Stimulated activated naive CD4-positive, alpha-beta T cell treated with Interleukin-2 at 50 U/mL for 16 hours (primary cell): ENCODE data around the gene PARK7.

ENCODE experiments used
- DNase-seq: peaks from one replicate; lab custom pipeline; 2025; lab: John Stamatoyannopoulos, UW

Gene PARK7

GRCh38 chr1:7984811-7985210, 23.3 kb downstream of the PARK7 start:
- DNase-seq = no peak

DNA sequence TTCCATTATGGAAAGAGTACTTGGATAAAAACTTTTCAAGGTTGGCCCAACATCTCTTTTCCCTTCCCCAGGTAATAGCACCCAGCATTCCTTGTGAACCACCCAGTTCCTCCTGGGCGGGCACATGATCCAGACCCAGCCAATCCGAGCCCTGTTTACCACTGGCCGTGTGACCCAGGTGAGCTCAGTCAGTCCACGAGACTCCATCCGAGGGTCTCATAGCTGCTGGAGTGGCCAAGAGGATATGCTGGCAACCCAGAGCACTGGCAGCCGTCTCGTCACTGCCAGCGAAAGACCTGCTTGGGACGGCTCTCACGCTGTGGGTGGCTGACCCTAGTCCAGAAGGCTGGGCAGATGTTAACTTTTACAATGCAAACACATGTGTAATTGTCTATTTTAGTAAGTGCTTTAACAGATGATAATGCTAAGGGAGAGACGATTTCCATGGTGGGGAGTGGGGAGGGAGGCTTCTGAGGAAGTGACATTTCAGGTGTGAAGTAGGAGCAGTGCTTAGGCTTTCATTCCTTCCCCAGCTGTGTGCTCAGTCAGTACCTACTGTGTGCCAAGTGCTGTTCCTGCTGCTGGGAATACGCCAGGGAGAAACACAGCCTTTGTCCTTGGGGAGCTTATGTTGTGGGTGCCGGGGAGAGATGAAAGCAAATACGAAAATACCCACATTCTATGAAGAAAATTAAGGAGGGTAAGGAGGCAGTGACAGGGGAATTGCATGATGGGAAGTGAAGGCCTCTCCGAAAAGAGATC, 24.5 kb downstream of the PARK7 start:
- no peak for DNase-seq

DNA sequence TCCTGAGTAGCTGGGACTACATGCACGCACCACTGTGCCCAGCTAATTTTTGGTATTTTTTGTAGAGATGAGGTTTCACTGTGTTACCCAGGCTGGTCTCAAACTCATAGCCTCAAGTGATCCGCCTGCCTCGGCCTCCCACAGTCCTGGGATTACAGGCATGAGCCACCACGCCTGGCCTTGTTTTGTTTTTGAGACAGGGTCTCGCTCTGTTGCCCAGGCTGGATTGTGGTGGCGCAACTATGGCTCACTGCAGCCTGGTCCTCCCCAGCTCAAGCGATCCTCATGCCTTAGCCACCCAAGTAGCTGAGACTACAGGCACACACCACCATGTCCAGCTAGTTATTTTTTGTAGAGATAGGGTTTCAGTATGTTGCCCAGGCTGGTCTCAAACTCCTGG, 26.0 kb downstream of the PARK7 start:
- no peak for DNase-seq

- no peak for DNase-seq
Measured at GRCh38 chr1:7988576-7988975, 27.1 kb downstream of the PARK7 start.

DNA sequence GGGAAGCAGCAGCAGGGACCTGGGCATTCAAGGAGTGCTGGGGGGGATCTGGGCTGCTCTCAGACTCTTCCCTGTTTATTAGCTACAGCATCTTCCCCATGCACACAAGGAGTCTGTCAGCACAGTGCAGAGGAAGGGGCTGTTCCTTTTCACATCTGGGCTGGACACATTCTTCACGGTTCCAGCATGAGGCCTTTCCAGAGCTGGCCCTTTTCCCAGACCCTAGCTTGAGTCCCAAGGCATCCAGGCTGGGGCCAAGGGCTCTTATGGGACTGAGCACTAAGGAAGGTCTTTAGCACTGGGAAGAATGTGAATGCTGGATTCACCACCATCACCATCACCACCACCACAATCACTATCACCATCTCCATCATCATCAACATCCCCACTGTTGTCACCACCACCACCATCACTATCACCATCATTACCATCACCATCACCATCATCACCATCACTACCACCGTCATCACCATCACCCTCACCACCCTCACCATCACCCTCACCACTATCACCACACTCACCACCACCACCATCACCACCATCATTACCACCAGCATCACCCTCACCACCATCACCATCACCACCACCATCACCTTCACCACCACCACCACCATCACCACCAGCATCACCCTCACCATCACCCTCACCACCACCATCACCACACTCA, 28.4 kb downstream of the PARK7 start:
- no peak for DNase-seq

DNA sequence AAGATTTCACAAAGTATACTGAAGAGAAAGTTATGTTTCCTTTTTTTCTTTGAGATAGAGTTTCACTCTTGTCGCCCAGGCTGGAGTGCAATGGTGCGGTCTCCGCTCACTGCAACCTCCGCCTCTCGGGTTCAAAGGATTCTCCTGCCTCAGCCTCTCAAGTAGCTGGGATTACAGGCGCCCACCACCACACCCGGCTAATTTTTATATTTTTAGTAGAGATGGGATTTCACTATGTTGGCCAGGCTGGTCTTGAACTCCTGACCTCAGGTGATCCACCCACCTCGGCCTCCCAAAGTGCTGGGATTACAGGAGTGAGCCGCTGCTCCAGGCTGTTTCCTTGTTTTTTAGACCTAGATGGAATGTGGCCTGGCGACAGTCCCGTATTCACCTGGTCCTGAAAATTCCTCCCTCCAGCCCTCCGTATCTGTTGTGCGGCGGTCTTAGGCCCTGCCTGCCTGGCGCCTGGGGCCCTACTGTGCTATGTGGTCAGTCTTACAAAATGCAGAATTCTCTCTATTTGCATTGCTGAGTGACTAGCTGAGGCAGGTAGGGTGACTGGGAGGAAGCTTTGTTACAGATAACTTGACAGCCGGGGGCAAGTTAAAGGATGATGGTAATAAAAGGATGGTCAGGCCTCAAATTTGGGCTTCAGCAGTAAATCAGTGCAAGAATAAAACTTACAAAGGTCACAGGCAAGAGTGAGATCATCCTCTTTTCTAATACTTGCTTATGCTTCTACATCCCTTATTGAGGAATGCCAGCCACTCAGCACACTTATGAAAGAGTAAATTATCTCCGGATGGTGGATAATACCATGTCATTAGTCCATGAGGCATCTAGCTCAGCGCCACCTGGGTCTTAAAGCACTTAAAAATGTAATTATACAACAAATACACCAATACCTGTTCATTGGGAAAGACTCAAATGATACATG, 30.3 kb downstream of the PARK7 start:
- no peak for DNase-seq

- DNase-seq = no peak
Measured at GRCh38 chr1:7992885-7993284, 31.4 kb downstream of the PARK7 start.

GRCh38 chr1:7993593-7994479, 32.3 kb downstream of the PARK7 start:
- DNase-seq = no peak

GRCh38 chr1:7994827-7995226, 33.3 kb downstream of the PARK7 start:
- DNase-seq = no peak

GRCh38 chr1:7995437-7995836, 33.9 kb downstream of the PARK7 start:
- no peak for DNase-seq

- DNase-seq = no peak
Measured at GRCh38 chr1:8002329-8002910, 40.9 kb downstream of the PARK7 start.

DNA sequence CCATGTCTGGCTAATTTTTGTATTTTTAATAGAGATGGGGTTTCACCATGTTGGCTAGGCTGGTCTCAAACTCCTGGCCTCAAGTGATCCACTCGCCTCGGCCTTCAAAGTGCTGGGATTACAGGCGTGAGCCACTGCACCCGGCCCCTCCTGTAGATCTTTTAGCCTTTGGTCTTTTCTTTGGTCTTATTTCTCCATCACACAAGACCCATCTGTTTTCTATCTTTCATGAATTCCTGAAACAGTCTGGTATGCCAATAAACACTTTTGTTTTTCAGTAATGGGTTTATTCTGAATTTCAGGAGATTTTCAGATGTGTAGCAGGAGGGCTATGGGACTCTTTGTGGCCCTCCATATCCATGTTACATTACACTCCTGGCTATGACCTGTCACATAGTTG, 41.4 kb downstream of the PARK7 start:
- no peak for DNase-seq

DNA sequence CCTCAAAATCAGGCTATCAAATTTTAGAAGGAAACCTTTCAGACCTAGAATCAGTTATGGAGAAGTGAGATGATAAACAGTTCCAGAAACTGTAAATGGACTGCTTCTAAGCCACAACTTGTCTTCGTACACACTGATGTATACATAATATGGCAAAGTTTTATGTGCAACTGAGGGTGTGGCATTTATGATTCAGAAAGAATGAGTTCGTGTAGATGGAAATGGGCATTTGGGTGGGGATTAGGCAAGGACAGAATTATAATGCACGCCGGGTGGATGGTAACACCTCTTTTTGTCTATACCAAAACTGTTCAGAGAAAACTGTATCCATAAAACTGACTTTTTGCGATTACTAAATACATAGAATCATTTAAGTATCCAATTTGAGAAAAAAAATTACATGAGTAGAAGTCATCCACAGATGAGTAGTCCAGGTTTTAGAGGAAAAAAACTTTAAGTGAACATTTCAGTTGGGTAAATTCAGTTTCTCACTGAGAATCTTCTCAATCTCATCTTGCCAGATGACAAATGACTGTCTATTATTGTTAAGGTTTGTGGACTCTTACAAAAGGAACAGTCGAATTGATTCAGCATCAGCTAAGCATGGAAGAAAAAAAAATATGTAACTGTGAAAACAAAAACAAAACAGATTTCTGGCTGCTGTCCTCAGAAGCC, 42.1 kb downstream of the PARK7 start:
- no peak for DNase-seq

DNA sequence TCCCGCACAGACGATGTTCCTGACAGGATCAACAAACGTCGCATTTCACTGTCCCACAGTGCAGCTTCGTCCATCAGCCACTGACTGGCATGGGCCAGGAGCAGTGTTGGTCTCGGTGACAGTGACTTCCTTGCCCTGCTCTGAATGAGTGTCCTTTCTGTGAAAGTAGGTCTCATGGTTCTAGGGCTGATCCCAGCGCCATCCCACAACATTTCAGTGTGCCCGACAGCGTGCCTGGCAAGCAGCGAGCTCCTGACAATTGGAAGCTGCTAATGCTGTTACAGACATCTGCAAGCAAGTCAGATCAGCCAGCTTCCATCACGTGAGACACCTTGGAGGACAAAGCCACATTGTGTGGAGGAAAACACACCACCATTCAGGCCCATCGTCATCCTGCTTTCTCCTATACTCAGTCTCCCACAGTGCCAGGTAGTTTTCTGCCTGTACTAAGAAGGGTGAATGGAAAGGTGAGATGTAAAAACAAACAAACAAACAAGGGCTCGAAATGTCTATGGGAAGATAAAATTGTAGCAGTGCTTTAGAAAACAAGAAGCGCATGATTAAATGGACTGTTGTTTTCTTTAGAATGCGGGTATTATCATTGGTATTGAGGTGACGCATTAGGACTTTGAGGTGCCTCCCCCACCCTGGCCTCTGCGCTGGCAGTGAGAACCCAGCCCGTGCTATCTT, 42.7 kb downstream of the PARK7 start:
- DNase-seq = no peak

DNA sequence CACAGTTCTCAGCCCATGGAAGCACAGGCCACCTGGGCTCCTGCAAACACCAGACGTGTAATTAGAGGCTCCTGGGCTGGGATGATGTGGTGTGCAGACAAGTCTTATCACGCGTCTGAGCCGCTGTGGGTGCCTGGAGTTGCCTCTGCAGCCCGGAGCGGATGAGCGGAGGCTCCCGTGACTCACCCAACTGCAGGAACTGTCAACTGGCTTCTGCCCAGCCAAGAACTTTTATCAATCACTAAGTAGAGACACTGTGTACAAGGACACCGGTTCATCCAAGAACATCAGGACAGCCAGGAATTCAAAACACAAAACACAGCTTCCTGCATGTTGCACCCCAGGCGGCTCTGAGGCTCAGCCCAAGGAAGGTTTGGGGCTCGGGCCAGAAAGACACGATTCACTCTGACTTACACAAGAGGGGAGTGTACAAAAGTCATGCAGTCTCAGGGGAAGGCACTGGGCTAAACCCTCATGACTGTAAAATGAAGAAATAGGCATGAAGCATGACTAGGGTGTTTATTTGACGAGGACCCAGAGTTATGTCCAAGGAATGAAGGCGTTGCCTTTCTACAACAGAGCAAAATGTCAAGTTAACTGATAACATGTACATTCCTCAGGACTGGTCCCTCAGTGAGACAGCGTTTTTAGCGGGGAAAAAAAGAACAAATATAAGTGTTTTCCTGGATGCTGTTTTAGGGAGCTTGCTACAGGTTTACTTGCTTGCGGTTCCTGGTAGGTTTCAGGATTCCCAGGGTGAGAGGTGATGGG, 43.5 kb downstream of the PARK7 start:
- no peak for DNase-seq

GRCh38 chr1:8006037-8006963, 44.8 kb downstream of the PARK7 start:
- DNase-seq = no peak

DNA sequence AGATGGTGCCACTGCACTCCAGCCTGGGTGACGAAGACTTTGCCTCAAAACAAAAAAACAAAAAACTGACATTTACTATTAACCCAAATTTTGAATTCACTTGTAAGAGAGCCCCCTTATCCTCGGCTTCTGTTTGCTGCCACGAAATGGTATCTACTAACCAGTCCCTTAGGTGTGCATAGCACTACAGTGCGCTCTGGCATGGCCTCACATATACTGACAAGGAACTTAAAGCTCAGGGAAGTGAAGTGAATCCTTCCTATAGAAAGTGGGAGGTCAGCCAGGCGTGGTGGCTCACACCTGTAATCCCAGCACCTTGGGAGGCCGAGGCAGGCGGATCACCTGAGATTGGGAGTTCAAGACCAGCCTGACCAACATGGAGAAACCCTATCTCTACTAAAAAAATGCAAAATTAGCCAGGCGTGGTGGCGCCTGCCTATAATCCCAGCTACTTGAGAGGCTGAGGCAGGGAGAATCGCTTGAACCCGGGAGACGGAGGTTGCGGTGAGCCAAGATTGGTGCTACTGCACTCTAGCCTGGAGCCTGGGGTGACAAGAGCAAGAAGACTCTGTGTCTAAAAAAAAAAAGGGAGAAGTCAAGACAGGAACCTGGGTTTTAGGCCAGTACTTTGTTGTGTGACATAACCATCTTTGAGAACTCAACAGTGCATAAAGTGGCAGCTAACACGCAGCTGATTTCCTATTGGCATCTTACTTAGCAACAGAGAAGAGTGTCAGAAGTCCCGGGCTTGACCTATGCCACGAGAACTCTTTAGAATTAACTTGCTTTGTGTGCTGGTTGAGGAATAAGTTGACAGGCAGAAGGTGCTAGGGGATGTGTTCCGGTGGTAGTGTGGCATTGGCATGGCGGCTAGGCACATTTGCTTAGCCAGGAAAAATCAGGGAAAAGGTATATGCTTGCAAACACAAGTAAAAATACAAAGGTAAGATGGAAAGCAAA, 47.8 kb downstream of the PARK7 start:
- no peak for DNase-seq
